ENCODE measurements around the gene SGMS2. TPM values are rescaled to one million over a fixed set of nuclear protein-coding genes. Genes with fewer than 3 reads are reported as not detected.

Gene SGMS2
- total RNA-seq, 1 donor from 2014 or later: 1.1 TPM

- TF ChIP-seq EZH2phosphoT487 (IDR thresholded peaks at IDR 0.05) (no peak), EZH2 (IDR thresholded peaks at IDR 0.05) (no peak)
- TF ChIP-seq, protein P1, sequence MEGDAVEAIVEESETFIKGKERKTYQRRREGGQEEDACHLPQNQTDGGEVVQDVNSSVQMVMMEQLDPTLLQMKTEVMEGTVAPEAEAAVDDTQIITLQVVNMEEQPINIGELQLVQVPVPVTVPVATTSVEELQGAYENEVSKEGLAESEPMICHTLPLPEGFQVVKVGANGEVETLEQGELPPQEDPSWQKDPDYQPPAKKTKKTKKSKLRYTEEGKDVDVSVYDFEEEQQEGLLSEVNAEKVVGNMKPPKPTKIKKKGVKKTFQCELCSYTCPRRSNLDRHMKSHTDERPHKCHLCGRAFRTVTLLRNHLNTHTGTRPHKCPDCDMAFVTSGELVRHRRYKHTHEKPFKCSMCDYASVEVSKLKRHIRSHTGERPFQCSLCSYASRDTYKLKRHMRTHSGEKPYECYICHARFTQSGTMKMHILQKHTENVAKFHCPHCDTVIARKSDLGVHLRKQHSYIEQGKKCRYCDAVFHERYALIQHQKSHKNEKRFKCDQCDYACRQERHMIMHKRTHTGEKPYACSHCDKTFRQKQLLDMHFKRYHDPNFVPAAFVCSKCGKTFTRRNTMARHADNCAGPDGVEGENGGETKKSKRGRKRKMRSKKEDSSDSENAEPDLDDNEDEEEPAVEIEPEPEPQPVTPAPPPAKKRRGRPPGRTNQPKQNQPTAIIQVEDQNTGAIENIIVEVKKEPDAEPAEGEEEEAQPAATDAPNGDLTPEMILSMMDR (IDR thresholded peaks at IDR 0.05): no peak
- Histone ChIP-seq H3K4me2 (no peak overlapping the region), H3K36me3 (no peaks in the 10 kb centered on the region), H3K27ac (no peak overlapping the region), H4K20me1 (ENCODE audit: low read depth) (no peaks in the 10 kb centered on the region), H3F3A (ENCODE audit: low read depth) (no peaks in the 10 kb centered on the region), H2AFZ (replicated peaks) (no peak overlapping the region), H3K9me3 (ENCODE audit: low read depth) (no peaks in the 10 kb centered on the region), H3K27me3 (no peaks in the 10 kb centered on the region), H3K79me2 (ENCODE audit: low read depth) (no peaks in the 10 kb centered on the region), H3K9ac (no peak overlapping the region), H3K4me1 (no peaks in the 10 kb centered on the region), H3K4me3 (no peak overlapping the region)
- H3K4me3 Mint-ChIP-seq: no peak overlapping the region
- no peaks in the 10 kb centered on the region for H3K9me3 Mint-ChIP-seq
- no peaks in the 10 kb centered on the region for H3K4me1 Mint-ChIP-seq
- no peak overlapping the region for H3K27ac Mint-ChIP-seq
- H3K36me3 Mint-ChIP-seq: no peaks in the 10 kb centered on the region
- no peak for DNase-seq (ENCODE audit: low spot score)
- no peaks in the 10 kb centered on the region for H3K27me3 Mint-ChIP-seq (ENCODE audit: insufficient read depth, low read depth)
Measured at GRCh38 chr4:107838861-107839565, 14.3 kb downstream of the SGMS2 start.

- Histone ChIP-seq H3K27me3 (no peaks in the 10 kb centered on the region), H3K9me3 (ENCODE audit: low read depth) (no peaks in the 10 kb centered on the region), H3F3A (ENCODE audit: low read depth) (no peaks in the 10 kb centered on the region), H3K36me3 (no peaks in the 10 kb centered on the region), H3K4me2 (no peak overlapping the region), H3K4me3 (no peak overlapping the region), H3K9ac (no peak overlapping the region), H3K27ac (no peak overlapping the region), H3K79me2 (ENCODE audit: low read depth) (no peaks in the 10 kb centered on the region), H4K20me1 (ENCODE audit: low read depth) (no peaks in the 10 kb centered on the region), H2AFZ (replicated peaks) (no peak overlapping the region), H3K4me1 (no peaks in the 10 kb centered on the region)
- Mint-ChIP-seq H3K4me1 (no peaks in the 10 kb centered on the region), H3K9me3 (peaks cover 5% of the 10 kb centered on the region), H3K27me3 (ENCODE audit: insufficient read depth, low read depth) (peaks cover 2% of the 10 kb centered on the region), H3K27ac (no peak overlapping the region), H3K36me3 (no peaks in the 10 kb centered on the region), H3K4me3 (no peak overlapping the region)
- TF ChIP-seq, protein P1 (IDR thresholded peaks at IDR 0.05): no peak
- TF ChIP-seq EZH2 (IDR thresholded peaks at IDR 0.05): no peak
- no peak for TF ChIP-seq EZH2phosphoT487 (IDR thresholded peaks at IDR 0.05)
- DNase-seq (ENCODE audit: low spot score): no peak
Measured at GRCh38 chr4:107843391-107843790, 18.7 kb downstream of the SGMS2 start.

DNA sequence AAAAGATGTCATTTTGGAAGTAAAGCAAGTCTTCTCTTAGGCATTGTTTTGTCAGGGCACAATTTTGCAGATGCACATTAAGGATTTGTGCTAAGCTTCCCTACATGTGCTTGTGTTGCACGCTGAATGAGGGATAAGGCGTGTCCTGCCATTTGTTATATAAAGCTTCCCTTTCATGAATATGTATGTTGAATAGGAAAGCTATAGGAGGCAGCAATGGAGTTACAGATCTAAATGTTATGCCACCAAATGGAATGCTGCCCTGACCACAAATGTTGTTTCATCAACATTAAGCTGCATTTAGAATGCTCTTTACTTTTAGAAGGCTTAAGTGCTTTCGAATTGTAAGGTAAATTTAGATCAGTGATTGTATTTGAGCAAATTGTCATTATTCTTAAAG is 20.9 kb downstream of the SGMS2 start:
- Histone ChIP-seq H3K4me3 (no peak overlapping the region), H3F3A (ENCODE audit: low read depth) (no peaks in the 10 kb centered on the region), H3K36me3 (no peaks in the 10 kb centered on the region), H3K27ac (no peak overlapping the region), H3K79me2 (ENCODE audit: low read depth) (no peaks in the 10 kb centered on the region), H3K9me3 (ENCODE audit: low read depth) (no peaks in the 10 kb centered on the region), H3K4me2 (no peak overlapping the region), H4K20me1 (ENCODE audit: low read depth) (no peaks in the 10 kb centered on the region), H3K9ac (no peak overlapping the region), H2AFZ (replicated peaks) (no peak overlapping the region), H3K4me1 (no peaks in the 10 kb centered on the region), H3K27me3 (no peaks in the 10 kb centered on the region)
- H3K4me1 Mint-ChIP-seq: no peaks in the 10 kb centered on the region
- peaks cover 5% of the 10 kb centered on the region for H3K9me3 Mint-ChIP-seq
- TF ChIP-seq EZH2phosphoT487 (IDR thresholded peaks at IDR 0.05) (no peak), EZH2 (IDR thresholded peaks at IDR 0.05) (no peak)
- TF ChIP-seq, protein P1 (IDR thresholded peaks at IDR 0.05): no peak
- no peaks in the 10 kb centered on the region for H3K36me3 Mint-ChIP-seq
- DNase-seq (ENCODE audit: low spot score): no peak
- H3K27ac Mint-ChIP-seq: no peak overlapping the region
- H3K27me3 Mint-ChIP-seq (ENCODE audit: insufficient read depth, low read depth): peaks cover 2% of the 10 kb centered on the region
- H3K4me3 Mint-ChIP-seq: no peak overlapping the region

Measured in neural progenitor cell (in vitro differentiated cells).